Body of pancreas (tissue), 4 donors: ENCODE measurements around the gene STIM2.

Source experiments
- POLR2A ChIP-seq, 3 donors: fragments of 450-650 bp; IDR thresholded peaks; one replicate each; pipeline ENCODE4 v1.6.1; 2016; ENCODE audit warnings: antibody characterized with exemption in 3 of 3, mild to moderate bottlenecking in 2 of 3
- TF ChIP-seq, protein P1 (sequence below), 7 experiments: fragments of 450-650 bp in 4 of 7; fragments of 200-600 bp in 3 of 7; sonication (generic) in 3 of 7; IDR thresholded peaks; one replicate each; pipeline ENCODE4 v1.5.1; 2016 to 2019; ENCODE audit warnings: antibody characterized with exemption in 7 of 7

DNA sequence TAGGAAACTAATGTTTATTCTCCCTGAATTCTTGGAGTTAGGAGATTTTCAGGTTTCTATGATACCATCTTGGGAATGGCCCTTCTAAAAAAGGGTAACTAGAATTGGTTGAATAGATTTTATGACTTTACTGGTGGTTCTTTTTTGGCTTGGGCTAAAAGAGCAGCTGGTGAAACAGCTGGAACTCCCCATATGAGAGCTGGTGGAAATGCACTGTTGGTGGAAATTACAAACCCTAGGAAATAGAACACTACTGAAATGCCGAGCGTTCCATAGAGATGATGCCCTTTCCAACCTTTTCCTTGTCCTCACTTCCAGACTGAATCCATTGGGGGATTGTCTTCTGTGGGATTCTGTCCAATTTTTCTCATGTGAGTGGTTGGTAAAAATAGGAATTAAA, 139.5 kb downstream of the STIM2 start:
- TF ChIP-seq, protein P1, sequence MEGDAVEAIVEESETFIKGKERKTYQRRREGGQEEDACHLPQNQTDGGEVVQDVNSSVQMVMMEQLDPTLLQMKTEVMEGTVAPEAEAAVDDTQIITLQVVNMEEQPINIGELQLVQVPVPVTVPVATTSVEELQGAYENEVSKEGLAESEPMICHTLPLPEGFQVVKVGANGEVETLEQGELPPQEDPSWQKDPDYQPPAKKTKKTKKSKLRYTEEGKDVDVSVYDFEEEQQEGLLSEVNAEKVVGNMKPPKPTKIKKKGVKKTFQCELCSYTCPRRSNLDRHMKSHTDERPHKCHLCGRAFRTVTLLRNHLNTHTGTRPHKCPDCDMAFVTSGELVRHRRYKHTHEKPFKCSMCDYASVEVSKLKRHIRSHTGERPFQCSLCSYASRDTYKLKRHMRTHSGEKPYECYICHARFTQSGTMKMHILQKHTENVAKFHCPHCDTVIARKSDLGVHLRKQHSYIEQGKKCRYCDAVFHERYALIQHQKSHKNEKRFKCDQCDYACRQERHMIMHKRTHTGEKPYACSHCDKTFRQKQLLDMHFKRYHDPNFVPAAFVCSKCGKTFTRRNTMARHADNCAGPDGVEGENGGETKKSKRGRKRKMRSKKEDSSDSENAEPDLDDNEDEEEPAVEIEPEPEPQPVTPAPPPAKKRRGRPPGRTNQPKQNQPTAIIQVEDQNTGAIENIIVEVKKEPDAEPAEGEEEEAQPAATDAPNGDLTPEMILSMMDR (IDR thresholded peaks at IDR 0.05): no peak
- no peak for TF ChIP-seq POLR2A (IDR thresholded peaks at IDR 0.05)
